ENCODE data around the gene L3MBTL4.

GRCh38 chr18:6211174-6211504 is 203.6 kb downstream of the L3MBTL4 start:
- TF ChIP-seq GABPA (IDR thresholded peaks at IDR 0.05 in 1 of 2, conservative IDR thresholded peaks at IDR 0.05 in 1 of 2): no peak
- no peak for TF ChIP-seq CTCF (IDR thresholded peaks at IDR 0.05; ENCODE audit: low read depth, low read length, missing input control)

Measured in liver (tissue), 3 donors.